Osteoblast (primary cell): ENCODE measurements around the gene ARMC3. TPM values are rescaled to one million over a fixed set of nuclear protein-coding genes. Genes with fewer than 3 reads are reported as not detected.

ENCODE experiments used
- DNase-seq: peaks from one replicate; pipeline ENCODE4 v3.0.0; 2011; ENCODE audit warnings: low spot score, mixed read lengths; ENCODE audit not compliant: insufficient read length; ENCODE audit errors: missing footprints
- H2AFZ ChIP-seq: 2 replicates; pipeline ENCODE4 v1.6.0; 2011; ENCODE audit warnings: mild to moderate bottlenecking, low read length
- H3K27ac ChIP-seq: 2 replicates; pipeline ENCODE4 v1.5.1; 2011; ENCODE audit warnings: mild to moderate bottlenecking, low read depth, low read length, moderate library complexity
- H3K27me3 ChIP-seq: 2 replicates; pipeline ENCODE4 v1.6.0; 2012; ENCODE audit warnings: mild to moderate bottlenecking, control low read depth, inconsistent platforms, low read length, moderate library complexity; ENCODE audit not compliant: insufficient read depth
- H3K36me3 ChIP-seq: 2 replicates; pipeline ENCODE4 v1.5.1; 2011; ENCODE audit warnings: mild to moderate bottlenecking, low read length, control low read depth, moderate library complexity; ENCODE audit not compliant: insufficient read depth
- H3K4me1 ChIP-seq: 2 replicates; pipeline ENCODE4 v1.5.1; 2011; ENCODE audit warnings: mild to moderate bottlenecking, low read length, control low read depth, moderate library complexity; ENCODE audit not compliant: insufficient read depth
- H3K4me2 ChIP-seq: 2 replicates; pipeline ENCODE4 v1.6.0; 2011; ENCODE audit warnings: mild to moderate bottlenecking, low read length; ENCODE audit not compliant: insufficient read depth
- H3K4me3 ChIP-seq: fragments of 200-600 bp; sonication (generic); 3 replicates; pipeline ENCODE4 v1.5.1; 2012; ENCODE audit warnings: mild to moderate bottlenecking, low read length, inconsistent platforms; ENCODE audit not compliant: insufficient read depth
- H3K79me2 ChIP-seq: 2 replicates; pipeline ENCODE4 v1.6.0; 2012; ENCODE audit warnings: mild to moderate bottlenecking, low read length, control low read depth, inconsistent platforms; ENCODE audit not compliant: insufficient read depth
- H3K9me3 ChIP-seq: 2 replicates; pipeline ENCODE4 v1.5.1; 2011; ENCODE audit warnings: low read depth, low read length, control low read depth
- H4K20me1 ChIP-seq: 2 replicates; pipeline ENCODE4 v1.6.0; 2012; ENCODE audit warnings: mild to moderate bottlenecking, low read length, control low read depth; ENCODE audit not compliant: insufficient read depth
- CTCF ChIP-seq: IDR thresholded peaks from 2 replicates; pipeline ENCODE4 v1.5.1; 2011; ENCODE audit warnings: mild to moderate bottlenecking, low read depth, low read length, moderate library complexity; ENCODE audit errors: extremely low read depth
- total RNA-seq: library from RNA; depleted of rRNA; stranded (reverse); fragments of >200 nt; gene quantifications from 2 replicates; pipeline ENCODE4 v1.2.3, GENCODE V29; 2012

ARMC3 gene
- total RNA-seq, 1 donor = under 0.01 TPM

GRCh38 chr10:22993314-22993713 is 65.5 kb downstream of the ARMC3 start:
- TF ChIP-seq CTCF = no peak
- no peak overlapping the region for H3K4me2 ChIP-seq
- H3K36me3 ChIP-seq = no peaks in the 10 kb centered on the region
- no peak overlapping the region for H3K4me3 ChIP-seq
- no peaks in the 10 kb centered on the region for H3K9me3 ChIP-seq
- H3K79me2 ChIP-seq = no peaks in the 10 kb centered on the region
- H3K27me3 ChIP-seq = peaks cover 11% of the 10 kb centered on the region
- no peak for DNase-seq
- no peaks in the 10 kb centered on the region for H4K20me1 ChIP-seq
- no peak overlapping the region for H3K27ac ChIP-seq
- no peak overlapping the region for H2AFZ ChIP-seq
- H3K4me1 ChIP-seq = no peaks in the 10 kb centered on the region

DNA sequence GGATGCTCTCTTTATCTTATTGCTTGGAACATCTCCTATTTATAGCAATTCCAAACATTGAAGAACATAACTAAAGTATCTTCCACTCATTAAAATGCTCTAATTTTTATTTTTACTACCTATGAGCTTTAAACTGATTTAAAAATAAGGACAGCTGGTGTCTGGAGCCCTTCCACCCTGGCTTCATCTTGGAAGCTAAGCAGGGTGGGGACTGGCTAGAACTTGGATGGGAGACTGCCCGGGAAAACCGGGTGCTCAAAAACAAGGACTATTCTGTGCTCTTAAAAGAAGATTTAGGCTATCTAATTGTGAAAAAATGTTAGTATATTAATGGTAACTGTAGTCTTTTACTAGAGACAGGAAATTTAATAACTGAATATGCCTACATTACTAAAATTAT is 69.2 kb downstream of the ARMC3 start:
- DNase-seq = peak; percentile 68
- TF ChIP-seq CTCF = no peak
- Histone ChIP-seq H3K9me3 (no peaks in the 10 kb centered on the region), H3K27me3 (peaks cover 16% of the 10 kb centered on the region), H2AFZ (no peak overlapping the region), H3K4me1 (no peaks in the 10 kb centered on the region), H3K79me2 (no peaks in the 10 kb centered on the region), H3K4me3 (no peak overlapping the region), H4K20me1 (no peaks in the 10 kb centered on the region), H3K27ac (no peak overlapping the region), H3K4me2 (no peak overlapping the region), H3K36me3 (no peaks in the 10 kb centered on the region)

GRCh38 chr10:22998091-22998490 is 70.2 kb downstream of the ARMC3 start:
- no peak for TF ChIP-seq CTCF

DNA sequence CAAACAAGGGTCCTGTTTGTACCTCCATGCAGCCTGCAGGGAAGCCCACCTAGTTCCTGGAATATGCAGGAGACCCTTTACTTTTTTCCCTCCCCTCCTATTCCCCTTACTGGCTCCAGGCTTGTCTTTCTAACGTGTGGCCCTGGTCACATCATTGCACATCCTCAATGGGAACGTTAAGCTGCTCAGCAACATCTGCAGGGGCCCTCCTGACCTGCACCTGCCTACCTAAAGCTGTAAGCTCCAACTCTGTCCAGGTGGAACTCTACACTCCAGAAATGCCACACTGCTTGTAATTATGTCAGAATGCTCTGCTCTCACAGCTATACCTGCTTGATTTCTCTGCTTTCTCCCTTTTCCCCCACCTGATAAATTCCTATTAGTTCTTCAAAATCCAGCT is 72.1 kb downstream of the ARMC3 start:
- Histone ChIP-seq H4K20me1 (no peaks in the 10 kb centered on the region), H2AFZ (no peak overlapping the region), H3K27me3 (peaks cover 13% of the 10 kb centered on the region), H3K4me1 (no peaks in the 10 kb centered on the region), H3K4me2 (no peak overlapping the region), H3K9me3 (no peaks in the 10 kb centered on the region), H3K4me3 (no peak overlapping the region), H3K36me3 (no peaks in the 10 kb centered on the region), H3K27ac (no peak overlapping the region), H3K79me2 (no peaks in the 10 kb centered on the region)
- TF ChIP-seq CTCF = no peak
- DNase-seq = no peak

More at GRCh38 chr10:22998091-22998490, 70.2 kb downstream of the ARMC3 start:
- no peak overlapping the region for H3K27ac ChIP-seq
- H3K27me3 ChIP-seq = peaks cover 11% of the 10 kb centered on the region
- no peak overlapping the region for H2AFZ ChIP-seq
- no peaks in the 10 kb centered on the region for H3K79me2 ChIP-seq
- H3K36me3 ChIP-seq = no peaks in the 10 kb centered on the region
- H3K4me2 ChIP-seq = no peak overlapping the region
- no peak overlapping the region for H3K4me3 ChIP-seq
- no peaks in the 10 kb centered on the region for H4K20me1 ChIP-seq
- no peak for DNase-seq
- no peaks in the 10 kb centered on the region for H3K9me3 ChIP-seq
- no peaks in the 10 kb centered on the region for H3K4me1 ChIP-seq
